Measurements from ENCODE around the gene CCP110.

CCP110 gene

DNA sequence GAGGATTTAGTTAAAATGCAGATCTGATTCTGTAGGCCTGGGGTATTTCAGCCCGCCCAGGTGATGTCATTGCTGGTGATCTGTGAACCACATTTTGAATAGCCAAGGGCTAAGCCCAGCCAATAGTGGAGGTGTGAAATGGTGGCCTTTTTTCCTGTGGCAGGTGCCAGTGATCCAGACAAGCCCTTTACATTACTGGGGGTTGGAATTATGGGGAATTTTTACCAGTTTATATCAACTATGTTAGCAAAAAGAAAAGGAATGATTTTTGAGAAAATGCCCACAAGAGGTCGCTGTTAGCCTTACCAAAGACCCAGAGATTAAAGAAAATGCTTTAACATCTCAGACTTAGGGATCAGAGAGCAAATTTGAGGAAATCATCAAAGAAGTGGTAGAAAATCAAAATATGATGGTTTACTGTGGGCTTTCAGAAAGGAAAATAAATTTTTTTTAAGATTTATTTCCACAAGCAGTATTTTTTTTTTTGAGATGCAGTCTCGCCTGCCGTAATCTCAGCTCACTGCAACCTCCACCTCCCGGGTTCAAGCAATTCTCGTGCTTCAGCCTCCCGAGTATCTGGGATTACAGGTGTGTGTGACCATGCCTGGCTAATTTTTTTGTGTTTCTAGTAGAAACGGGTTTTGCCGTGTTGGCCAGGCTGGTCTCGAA is 35.6 kb downstream of the CCP110 start:
- Histone ChIP-seq H3K9ac (ENCODE audit: low read length) (no peak overlapping the region), H3K9me3 (ENCODE audit: low read length) (no peaks in the 10 kb centered on the region), H3K27me3 (ENCODE audit: control insufficient read depth in 1 of 2, insufficient read depth in 2 of 2, low read length in 2 of 2) (no peaks in the 10 kb centered on the region), H3K4me1 (ENCODE audit: insufficient read depth, low read length) (peaks cover 9% of the 10 kb centered on the region), H3K4me3 (ENCODE audit: low read depth in 1 of 2, low read length in 2 of 2) (no peak overlapping the region), H3K36me3 (ENCODE audit: insufficient read depth, low read length) (no peaks in the 10 kb centered on the region), H3K27ac (ENCODE audit: low read depth, low read length) (no peak overlapping the region)

DNA sequence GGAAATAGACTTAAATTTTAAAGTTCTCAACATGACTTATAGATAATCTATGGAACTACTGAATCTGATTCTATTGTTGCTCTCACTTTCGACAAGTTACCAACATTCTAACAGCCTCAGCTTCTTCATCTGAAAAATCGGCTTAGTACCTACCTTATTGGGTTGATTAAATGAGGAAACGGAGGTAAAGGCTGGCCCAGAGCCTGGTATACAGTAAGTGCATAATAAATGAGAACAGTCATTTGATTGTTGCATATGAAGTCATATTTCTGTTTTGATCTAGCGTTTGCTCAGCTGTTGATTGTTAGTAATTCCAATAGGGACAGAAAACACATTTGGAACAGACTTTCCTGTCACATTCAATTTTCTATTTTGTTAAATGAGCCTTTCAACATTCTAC is 36.3 kb downstream of the CCP110 start:
- Histone ChIP-seq H3K27ac (ENCODE audit: low read depth, low read length) (no peak overlapping the region), H3K36me3 (ENCODE audit: insufficient read depth, low read length) (peaks cover 4% of the 10 kb centered on the region), H3K4me3 (ENCODE audit: low read depth in 1 of 2, low read length in 2 of 2) (no peak overlapping the region), H3K4me1 (ENCODE audit: insufficient read depth, low read length) (peaks cover 9% of the 10 kb centered on the region), H3K9ac (ENCODE audit: low read length) (no peak overlapping the region), H3K27me3 (ENCODE audit: control insufficient read depth in 1 of 2, insufficient read depth in 2 of 2, low read length in 2 of 2) (no peaks in the 10 kb centered on the region), H3K9me3 (ENCODE audit: low read length) (no peaks in the 10 kb centered on the region)

- H3K27ac ChIP-seq (ENCODE audit: low read depth, low read length): no peak overlapping the region
- H3K9ac ChIP-seq (ENCODE audit: low read length): no peak overlapping the region
- H3K4me3 ChIP-seq (ENCODE audit: low read depth in 1 of 2, low read length in 2 of 2): no peak overlapping the region
- no peaks in the 10 kb centered on the region for H3K4me1 ChIP-seq (ENCODE audit: insufficient read depth, low read length)
- H3K27me3 ChIP-seq (ENCODE audit: control insufficient read depth in 1 of 2, insufficient read depth in 2 of 2, low read length in 2 of 2): no peaks in the 10 kb centered on the region
- H3K9me3 ChIP-seq (ENCODE audit: low read length): no peaks in the 10 kb centered on the region
- H3K36me3 ChIP-seq (ENCODE audit: insufficient read depth, low read length): peaks cover 24% of the 10 kb centered on the region
Observed at GRCh38 chr16:19563377-19563776, 39.6 kb downstream of the CCP110 start.

DNA sequence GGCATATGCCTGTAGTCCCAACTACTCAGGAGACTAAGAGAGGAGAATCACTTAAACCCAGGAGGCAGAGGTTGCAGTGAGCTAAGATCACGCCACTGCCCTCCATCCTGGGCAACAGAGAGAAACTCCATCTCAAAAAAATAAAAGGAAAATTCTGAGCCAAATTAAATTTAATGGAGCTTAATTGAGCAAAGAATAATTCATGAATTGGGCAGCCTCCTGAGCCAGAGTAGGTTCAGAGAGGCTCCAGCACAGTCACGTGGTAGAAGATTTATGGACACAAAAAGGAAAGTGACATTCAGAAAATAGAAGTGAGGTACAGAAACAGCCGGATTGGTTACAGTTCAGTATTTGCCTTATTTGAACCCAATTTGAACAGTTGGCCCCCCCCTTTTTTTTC is 42.6 kb downstream of the CCP110 start:
- peaks cover 42% of the 10 kb centered on the region for H3K36me3 ChIP-seq (ENCODE audit: insufficient read depth, low read length)
- H3K27ac ChIP-seq (ENCODE audit: low read depth, low read length): no peak overlapping the region
- H3K4me1 ChIP-seq (ENCODE audit: insufficient read depth, low read length): no peaks in the 10 kb centered on the region
- H3K4me3 ChIP-seq (ENCODE audit: low read depth in 1 of 2, low read length in 2 of 2): no peak overlapping the region
- no peaks in the 10 kb centered on the region for H3K27me3 ChIP-seq (ENCODE audit: control insufficient read depth in 1 of 2, insufficient read depth in 2 of 2, low read length in 2 of 2)
- no peak overlapping the region for H3K9ac ChIP-seq (ENCODE audit: low read length)
- no peaks in the 10 kb centered on the region for H3K9me3 ChIP-seq (ENCODE audit: low read length)

DNA sequence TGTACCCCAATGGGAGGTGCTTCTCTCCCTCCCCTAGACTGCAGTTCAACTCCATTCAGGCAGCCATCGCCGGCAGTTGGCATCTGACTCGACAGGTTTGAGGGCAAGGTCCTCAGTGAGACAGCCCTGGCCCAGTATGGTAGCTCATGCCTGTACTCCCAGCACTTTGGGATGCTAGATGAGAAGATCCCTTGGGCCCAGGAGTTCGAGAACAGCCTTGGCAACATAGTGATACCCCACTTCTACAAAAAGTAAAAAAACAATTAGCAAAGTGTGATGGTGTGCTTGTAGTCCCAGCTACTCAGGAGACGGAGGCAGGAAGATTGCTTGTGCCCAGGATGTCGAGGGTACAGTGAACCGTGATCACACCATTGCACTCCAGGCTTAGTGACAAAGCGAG is 43.8 kb downstream of the CCP110 start:
- peaks cover 42% of the 10 kb centered on the region for H3K36me3 ChIP-seq (ENCODE audit: insufficient read depth, low read length)

GRCh38 chr16:19573997-19574396 is 50.3 kb downstream of the CCP110 start:
- peaks cover 44% of the 10 kb centered on the region for H3K36me3 ChIP-seq (ENCODE audit: insufficient read depth, low read length)
- no peaks in the 10 kb centered on the region for H3K9me3 ChIP-seq (ENCODE audit: low read length)
- H3K9ac ChIP-seq (ENCODE audit: low read length): no peak overlapping the region
- H3K27me3 ChIP-seq (ENCODE audit: control insufficient read depth in 1 of 2, insufficient read depth in 2 of 2, low read length in 2 of 2): no peaks in the 10 kb centered on the region
- H3K4me1 ChIP-seq (ENCODE audit: insufficient read depth, low read length): peaks cover 10% of the 10 kb centered on the region
- H3K4me3 ChIP-seq (ENCODE audit: low read depth in 1 of 2, low read length in 2 of 2): no peak overlapping the region
- H3K27ac ChIP-seq (ENCODE audit: low read depth, low read length): no peak overlapping the region

More for the DNA sequence above, 43.8 kb downstream of the CCP110 start:
- H3K9ac ChIP-seq (ENCODE audit: low read length): no peak overlapping the region
- no peaks in the 10 kb centered on the region for H3K4me1 ChIP-seq (ENCODE audit: insufficient read depth, low read length)
- no peak overlapping the region for H3K27ac ChIP-seq (ENCODE audit: low read depth, low read length)
- H3K4me3 ChIP-seq (ENCODE audit: low read depth in 1 of 2, low read length in 2 of 2): no peak overlapping the region
- no peaks in the 10 kb centered on the region for H3K9me3 ChIP-seq (ENCODE audit: low read length)
- H3K27me3 ChIP-seq (ENCODE audit: control insufficient read depth in 1 of 2, insufficient read depth in 2 of 2, low read length in 2 of 2): no peaks in the 10 kb centered on the region

DNA sequence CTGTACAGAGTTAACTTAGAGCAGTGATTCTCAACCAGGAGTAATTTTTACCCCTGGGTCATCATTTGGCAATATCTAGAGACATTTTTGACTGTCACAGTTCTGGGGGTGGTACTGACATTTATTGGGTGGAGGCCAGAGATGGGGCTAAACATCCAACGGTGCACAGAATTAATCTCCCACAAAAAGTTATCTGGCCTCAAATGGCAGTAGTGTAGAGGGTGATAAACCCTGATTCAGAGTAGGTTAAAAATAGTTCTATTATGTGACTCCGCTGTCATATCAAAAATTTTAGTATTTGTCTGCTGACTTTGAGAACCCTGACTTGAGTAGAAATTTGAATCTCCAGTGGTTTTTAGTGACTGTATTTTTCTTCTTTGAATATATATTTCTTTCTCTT is 50.9 kb downstream of the CCP110 start:
- no peak overlapping the region for H3K27ac ChIP-seq (ENCODE audit: low read depth, low read length)

GRCh38 chr16:19578378-19578971 is 54.7 kb downstream of the CCP110 start:
- H3K27me3 ChIP-seq (ENCODE audit: control insufficient read depth in 1 of 2, insufficient read depth in 2 of 2, low read length in 2 of 2): no peaks in the 10 kb centered on the region
- H3K9ac ChIP-seq (ENCODE audit: low read length): no peak overlapping the region
- no peaks in the 10 kb centered on the region for H3K9me3 ChIP-seq (ENCODE audit: low read length)
- peak overlapping the region; percentile 47 for H3K27ac ChIP-seq (ENCODE audit: low read depth, low read length)
- H3K4me1 ChIP-seq (ENCODE audit: insufficient read depth, low read length): peaks cover 10% of the 10 kb centered on the region
- H3K4me3 ChIP-seq (ENCODE audit: low read depth in 1 of 2, low read length in 2 of 2): no peak overlapping the region
- peaks cover 54% of the 10 kb centered on the region for H3K36me3 ChIP-seq (ENCODE audit: insufficient read depth, low read length)

More for the DNA sequence above, 50.9 kb downstream of the CCP110 start:
- H3K4me3 ChIP-seq (ENCODE audit: low read depth in 1 of 2, low read length in 2 of 2): no peak overlapping the region
- H3K27me3 ChIP-seq (ENCODE audit: control insufficient read depth in 1 of 2, insufficient read depth in 2 of 2, low read length in 2 of 2): no peaks in the 10 kb centered on the region
- H3K4me1 ChIP-seq (ENCODE audit: insufficient read depth, low read length): peaks cover 10% of the 10 kb centered on the region
- H3K9me3 ChIP-seq (ENCODE audit: low read length): no peaks in the 10 kb centered on the region
- no peak overlapping the region for H3K9ac ChIP-seq (ENCODE audit: low read length)
- peaks cover 43% of the 10 kb centered on the region for H3K36me3 ChIP-seq (ENCODE audit: insufficient read depth, low read length)

DNA sequence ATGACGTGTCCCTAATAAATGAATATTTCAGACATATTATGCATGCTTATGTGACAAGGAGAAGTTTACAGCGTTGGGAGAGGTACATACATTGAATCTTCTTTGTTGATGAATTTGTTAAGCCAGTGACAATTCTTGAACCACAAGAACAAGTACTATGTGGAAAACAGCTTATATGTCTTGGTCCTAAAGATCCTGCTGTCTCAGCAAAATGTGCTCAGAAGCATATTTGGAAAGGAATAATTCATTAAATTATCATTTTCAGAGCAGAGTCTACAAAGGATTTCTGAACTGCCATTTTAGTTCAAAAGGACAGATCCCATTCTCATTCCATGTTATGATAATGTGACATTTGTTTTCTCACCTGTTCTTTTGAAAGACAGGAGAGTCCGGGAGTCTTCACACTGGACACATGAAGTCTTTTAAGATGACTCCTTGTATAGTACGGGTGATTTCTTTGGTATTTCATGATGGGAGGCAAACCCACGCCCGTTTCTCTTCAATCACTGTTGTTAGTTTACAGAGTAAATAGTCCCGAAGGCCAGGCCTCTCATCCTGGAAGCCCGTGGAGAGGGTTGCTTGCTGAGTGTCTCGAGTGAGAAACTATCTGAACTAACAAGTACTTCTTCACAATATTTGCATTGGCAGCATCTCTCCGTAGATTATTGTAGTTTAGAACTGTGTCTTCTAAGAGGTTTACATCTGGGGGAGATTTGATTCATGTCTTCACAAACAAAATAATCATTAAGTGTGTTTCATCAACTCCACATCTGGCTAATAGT is 58.5 kb downstream of the CCP110 start:
- no peaks in the 10 kb centered on the region for H3K27me3 ChIP-seq (ENCODE audit: control insufficient read depth in 1 of 2, insufficient read depth in 2 of 2, low read length in 2 of 2)
- H3K9ac ChIP-seq (ENCODE audit: low read length): no peak overlapping the region
- H3K4me1 ChIP-seq (ENCODE audit: insufficient read depth, low read length): peaks cover 10% of the 10 kb centered on the region
- no peak overlapping the region for H3K27ac ChIP-seq (ENCODE audit: low read depth, low read length)
- no peak overlapping the region for H3K4me3 ChIP-seq (ENCODE audit: low read depth in 1 of 2, low read length in 2 of 2)
- no peaks in the 10 kb centered on the region for H3K9me3 ChIP-seq (ENCODE audit: low read length)
- H3K36me3 ChIP-seq (ENCODE audit: insufficient read depth, low read length): peaks cover 49% of the 10 kb centered on the region

GRCh38 chr16:19583665-19584300 is 60.0 kb downstream of the CCP110 start:
- H3K27me3 ChIP-seq (ENCODE audit: control insufficient read depth in 1 of 2, insufficient read depth in 2 of 2, low read length in 2 of 2): no peaks in the 10 kb centered on the region
- H3K4me3 ChIP-seq (ENCODE audit: low read depth in 1 of 2, low read length in 2 of 2): no peak overlapping the region
- no peaks in the 10 kb centered on the region for H3K9me3 ChIP-seq (ENCODE audit: low read length)
- peaks cover 39% of the 10 kb centered on the region for H3K36me3 ChIP-seq (ENCODE audit: insufficient read depth, low read length)
- no peak overlapping the region for H3K9ac ChIP-seq (ENCODE audit: low read length)
- no peak overlapping the region for H3K27ac ChIP-seq (ENCODE audit: low read depth, low read length)
- peaks cover 4% of the 10 kb centered on the region for H3K4me1 ChIP-seq (ENCODE audit: insufficient read depth, low read length)

- H3K9me3 ChIP-seq (ENCODE audit: low read length): no peaks in the 10 kb centered on the region
- peaks cover 21% of the 10 kb centered on the region for H3K4me1 ChIP-seq (ENCODE audit: insufficient read depth, low read length)
- no peaks in the 10 kb centered on the region for H3K27me3 ChIP-seq (ENCODE audit: control insufficient read depth in 1 of 2, insufficient read depth in 2 of 2, low read length in 2 of 2)
- H3K9ac ChIP-seq (ENCODE audit: low read length): no peak overlapping the region
- H3K36me3 ChIP-seq (ENCODE audit: insufficient read depth, low read length): peaks cover 26% of the 10 kb centered on the region
- no peak overlapping the region for H3K4me3 ChIP-seq (ENCODE audit: low read depth in 1 of 2, low read length in 2 of 2)
- no peak overlapping the region for H3K27ac ChIP-seq (ENCODE audit: low read depth, low read length)
Observed at GRCh38 chr16:19588661-19589060, 64.9 kb downstream of the CCP110 start.

Data from muscle layer of colon (tissue), 2 donors.